H9 (cell line): Measurements from ENCODE around the gene AK9. TPM values are rescaled to one million over a fixed set of nuclear protein-coding genes. Genes with fewer than 3 reads are reported as not detected.

Experiments
- DNase-seq: peaks from one replicate; pipeline ENCODE4 v3.0.0-alpha.2; 2017
- H2AFZ ChIP-seq: one replicate; pipeline ENCODE4 v1.6.1; 2013; ENCODE audit warnings: mild to moderate bottlenecking, low read length, control low read depth, moderate library complexity
- H2AK5ac ChIP-seq: 2 replicates; pipeline ENCODE4 v1.6.1; 2013; ENCODE audit warnings: low read length, control low read depth, mixed read lengths; ENCODE audit not compliant: insufficient read length
- H2BK120ac ChIP-seq: one replicate; pipeline ENCODE4 v1.6.1; 2013; ENCODE audit warnings: low read depth, mild to moderate bottlenecking, low read length, control low read depth, inconsistent platforms; ENCODE audit not compliant: poor library complexity, severe bottlenecking
- H2BK12ac ChIP-seq: 2 replicates; pipeline ENCODE4 v1.6.1; 2013; ENCODE audit warnings: low read length, control low read depth, mixed read lengths, low read depth; ENCODE audit not compliant: insufficient read length
- H2BK15ac ChIP-seq: 2 replicates; pipeline ENCODE4 v1.6.1; 2013; ENCODE audit warnings: low read depth, low read length, control low read depth
- H2BK20ac ChIP-seq: one replicate; pipeline ENCODE4 v1.6.1; 2013; ENCODE audit warnings: low read depth, mild to moderate bottlenecking, low read length, control low read depth, inconsistent platforms; ENCODE audit not compliant: poor library complexity, severe bottlenecking
- H2BK5ac ChIP-seq: 2 replicates; pipeline ENCODE4 v1.6.1; 2013; ENCODE audit warnings: low read length, control low read depth, mixed read lengths; ENCODE audit not compliant: insufficient read length
- H3K14ac ChIP-seq: 2 replicates; pipeline ENCODE4 v1.6.1; 2013; ENCODE audit warnings: low read length, control low read depth; ENCODE audit not compliant: insufficient read depth
- H3K18ac ChIP-seq: 2 replicates; pipeline ENCODE4 v1.6.1; 2013; ENCODE audit warnings: low read depth, mild to moderate bottlenecking, mixed read lengths, low read length, control low read depth; ENCODE audit not compliant: insufficient read length
- H3K23ac ChIP-seq: 2 replicates; pipeline ENCODE4 v1.6.1; 2013; ENCODE audit warnings: low read length, control low read depth, mixed read lengths, low read depth; ENCODE audit not compliant: insufficient read length
- H3K23me2 ChIP-seq: 2 replicates; pipeline ENCODE4 v1.6.1; 2013; ENCODE audit warnings: low read depth, mild to moderate bottlenecking, mixed read lengths, low read length, control low read depth; ENCODE audit not compliant: insufficient read length, poor library complexity, severe bottlenecking
- H3K27ac ChIP-seq: 2 replicates; pipeline ENCODE4 v1.5.1; 2013; ENCODE audit warnings: low read length, control low read depth, mixed read lengths, low read depth; ENCODE audit not compliant: insufficient read length
- H3K27me3 ChIP-seq: 2 replicates; pipeline ENCODE4 v1.6.1; 2013; ENCODE audit warnings: low read length, control low read depth, inconsistent platforms; ENCODE audit not compliant: insufficient read depth
- H3K4ac ChIP-seq: 2 replicates; pipeline ENCODE4 v1.6.1; 2013; ENCODE audit warnings: low read depth, mild to moderate bottlenecking, control low read depth, inconsistent platforms, low read length, moderate library complexity
- H3K4me1 ChIP-seq: 2 replicates; pipeline ENCODE4 v1.6.1; 2013; ENCODE audit warnings: low read length, control low read depth, inconsistent platforms; ENCODE audit not compliant: insufficient read depth
- H3K4me2 ChIP-seq: 2 replicates; pipeline ENCODE4 v1.6.1; 2013; ENCODE audit warnings: low read length, control low read depth, mixed read lengths; ENCODE audit not compliant: insufficient read length, insufficient read depth
- H3K56ac ChIP-seq: 2 replicates; pipeline ENCODE4 v1.6.1; 2013; ENCODE audit warnings: low read depth, mild to moderate bottlenecking, mixed read lengths, low read length, control low read depth; ENCODE audit not compliant: insufficient read length
- H3K79me1 ChIP-seq: 2 replicates; pipeline ENCODE4 v1.6.1; 2013; ENCODE audit warnings: low read depth, mild to moderate bottlenecking, moderate library complexity, low read length, control low read depth, inconsistent platforms; ENCODE audit not compliant: insufficient read depth, poor library complexity, severe bottlenecking
- H3K79me2 ChIP-seq: 2 replicates; pipeline ENCODE4 v1.6.1; 2013; ENCODE audit warnings: low read length, control low read depth, inconsistent platforms; ENCODE audit not compliant: insufficient read depth
- H3K9ac ChIP-seq: 2 replicates; pipeline ENCODE4 v1.6.1; 2013; ENCODE audit warnings: low read length, control low read depth, mixed read lengths; ENCODE audit not compliant: insufficient read length; ENCODE audit errors: extremely low read depth
- H3K9me3 ChIP-seq: one replicate; pipeline ENCODE4 v1.6.1; 2013; ENCODE audit warnings: low read depth, low read length, inconsistent platforms; ENCODE audit not compliant: control insufficient read depth
- H3T11ph ChIP-seq: one replicate; pipeline ENCODE4 v1.6.1; 2013; ENCODE audit warnings: mild to moderate bottlenecking, low read length, control low read depth, inconsistent platforms
- H4K20me1 ChIP-seq: one replicate; pipeline ENCODE4 v1.6.1; 2013; ENCODE audit not compliant: control insufficient read depth, insufficient read length, insufficient read depth
- H4K5ac ChIP-seq: 2 replicates; pipeline ENCODE4 v1.6.1; 2013; ENCODE audit warnings: low read depth, mild to moderate bottlenecking, mixed read lengths, low read length, control low read depth; ENCODE audit not compliant: insufficient read length
- H4K8ac ChIP-seq: replicated peaks from 2 replicates; pipeline ENCODE4 v1.6.1; 2013; ENCODE audit warnings: low read length, control low read depth, mixed read lengths, low read depth; ENCODE audit not compliant: insufficient read length
- H4K91ac ChIP-seq: 2 replicates; pipeline ENCODE4 v1.6.1; 2013; ENCODE audit warnings: low read depth, mild to moderate bottlenecking, moderate library complexity, mixed read lengths, low read length, control low read depth; ENCODE audit not compliant: insufficient read length
- H3K27ac Mint-ChIP-seq, 3 experiments: 2 replicates in 2 of 3; 3 replicates in 1 of 3; pipeline ENCODE4 v1.8.0; 2020 to 2021; ENCODE audit warnings: mixed read lengths in 3 of 3, mild to moderate bottlenecking in 1 of 3, moderate library complexity in 1 of 3
- H3K27me3 Mint-ChIP-seq: 2 replicates; pipeline ENCODE4 v1.8.0; 2021; ENCODE audit warnings: low read depth, mild to moderate bottlenecking, moderate library complexity, mixed read lengths
- H3K36me3 Mint-ChIP-seq, 3 experiments: 2 replicates in 2 of 3; 3 replicates in 1 of 3; pipeline ENCODE4 v1.8.0; 2020 to 2021; ENCODE audit warnings: low read depth in 3 of 3, mixed read lengths in 3 of 3; ENCODE audit not compliant: insufficient read depth in 1 of 3
- H3K4me1 Mint-ChIP-seq, 2 experiments: 2 replicates each; pipeline ENCODE4 v1.8.0; 2020; ENCODE audit warnings: mixed read lengths in 2 of 2
- H3K4me3 Mint-ChIP-seq, 2 experiments: 2 replicates in 1 of 2; 3 replicates in 1 of 2; pipeline ENCODE4 v1.8.0; 2020 to 2021; ENCODE audit warnings: mild to moderate bottlenecking in 2 of 2, mixed read lengths in 2 of 2, moderate library complexity in 1 of 2
- H3K9me3 Mint-ChIP-seq, 2 experiments: 2 replicates in 1 of 2; 3 replicates in 1 of 2; pipeline ENCODE4 v1.8.0; 2020; ENCODE audit warnings: mild to moderate bottlenecking in 2 of 2, mixed read lengths in 2 of 2, moderate library complexity in 1 of 2
- WGBS: extraction: QIAGEN DNeasy Blood & Tissue Kit; methylation state at CpG from one replicate; pipeline ENCODE4 v1.1.7; 2013; ENCODE audit warnings: missing lambda C conversion rate, low lambda C conversion rate, mixed read lengths; ENCODE audit not compliant: insufficient read length; ENCODE audit errors: extremely low coverage; 5-methylcytosine and 5-hydroxymethylcytosine counted together
- total RNA-seq: library from RNA; stranded (reverse); gene quantifications from 2 replicates; pipeline ENCODE4 v1.2.1, GENCODE V29; 2021
- TF ChIP-seq, protein P1 (sequence below): fragments of 200-600 bp; sonication (generic); conservative IDR thresholded peaks from 3 replicates; pipeline ENCODE4 v1.8.0; 2021; ENCODE audit warnings: antibody characterized with exemption, mild to moderate bottlenecking

AK9 gene
- total RNA-seq, 1 experiment from 2014 or later, result 2.3 TPM

DNA sequence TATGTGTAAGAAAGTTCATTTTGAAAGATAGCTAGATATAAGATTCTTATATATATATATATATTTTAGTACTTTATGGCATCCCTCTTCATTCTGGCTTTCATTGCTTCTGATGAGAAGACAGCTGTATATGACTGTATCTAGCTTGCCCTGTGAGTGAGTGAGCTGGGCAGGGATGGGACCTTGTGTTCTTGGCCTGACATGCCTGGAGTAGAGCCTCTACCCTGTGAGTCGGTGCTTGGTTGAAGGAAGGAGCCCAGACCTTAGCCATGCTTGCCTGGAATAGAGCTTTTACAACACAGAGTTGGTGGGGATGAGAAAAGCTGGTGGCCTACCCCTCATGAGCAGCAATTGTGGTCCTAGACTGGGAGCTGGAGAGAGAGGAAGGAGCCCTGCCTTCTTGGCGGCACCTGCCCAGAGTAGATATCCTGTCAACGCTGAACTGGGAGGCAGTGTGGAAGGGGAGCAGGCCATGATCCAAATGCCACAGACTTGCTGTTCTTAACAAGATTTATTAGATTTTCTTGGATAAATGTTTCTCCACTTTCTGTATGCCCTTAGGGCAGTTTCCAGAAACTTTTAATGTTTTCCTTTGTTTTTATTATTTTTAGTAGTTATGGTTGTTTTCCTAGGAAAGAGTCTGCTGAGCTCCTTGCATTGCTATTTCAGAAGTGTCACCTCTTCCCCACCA, 31.7 kb upstream of the AK9 start:
- H3K27me3 ChIP-seq, result no peaks in the 10 kb centered on the region
- H4K91ac ChIP-seq, result no peak overlapping the region
- no peaks in the 10 kb centered on the region for H3K4me1 ChIP-seq
- WGBS, result no CpG with 5 or more reads among the region's 3 CpGs
- TF ChIP-seq, protein P1, sequence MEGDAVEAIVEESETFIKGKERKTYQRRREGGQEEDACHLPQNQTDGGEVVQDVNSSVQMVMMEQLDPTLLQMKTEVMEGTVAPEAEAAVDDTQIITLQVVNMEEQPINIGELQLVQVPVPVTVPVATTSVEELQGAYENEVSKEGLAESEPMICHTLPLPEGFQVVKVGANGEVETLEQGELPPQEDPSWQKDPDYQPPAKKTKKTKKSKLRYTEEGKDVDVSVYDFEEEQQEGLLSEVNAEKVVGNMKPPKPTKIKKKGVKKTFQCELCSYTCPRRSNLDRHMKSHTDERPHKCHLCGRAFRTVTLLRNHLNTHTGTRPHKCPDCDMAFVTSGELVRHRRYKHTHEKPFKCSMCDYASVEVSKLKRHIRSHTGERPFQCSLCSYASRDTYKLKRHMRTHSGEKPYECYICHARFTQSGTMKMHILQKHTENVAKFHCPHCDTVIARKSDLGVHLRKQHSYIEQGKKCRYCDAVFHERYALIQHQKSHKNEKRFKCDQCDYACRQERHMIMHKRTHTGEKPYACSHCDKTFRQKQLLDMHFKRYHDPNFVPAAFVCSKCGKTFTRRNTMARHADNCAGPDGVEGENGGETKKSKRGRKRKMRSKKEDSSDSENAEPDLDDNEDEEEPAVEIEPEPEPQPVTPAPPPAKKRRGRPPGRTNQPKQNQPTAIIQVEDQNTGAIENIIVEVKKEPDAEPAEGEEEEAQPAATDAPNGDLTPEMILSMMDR, result no peak
- no peak overlapping the region for H3K4me3 Mint-ChIP-seq
- H4K5ac ChIP-seq, result no peak overlapping the region
- no peaks in the 10 kb centered on the region for H3K79me1 ChIP-seq
- no peak overlapping the region for H2AFZ ChIP-seq
- no peaks in the 10 kb centered on the region for H3K23me2 ChIP-seq
- H4K20me1 ChIP-seq, result no peaks in the 10 kb centered on the region
- H3K4ac ChIP-seq, result no peak overlapping the region
- H2BK120ac ChIP-seq, result no peak overlapping the region
- H3K18ac ChIP-seq, result no peak overlapping the region
- no peaks in the 10 kb centered on the region for H3K9me3 ChIP-seq
- no peaks in the 10 kb centered on the region for H3K79me2 ChIP-seq
- no peak overlapping the region for H2BK5ac ChIP-seq
- H2BK15ac ChIP-seq, result no peak overlapping the region
- H3K9ac ChIP-seq, result no peak overlapping the region
- H2AK5ac ChIP-seq, result no peak overlapping the region
- no peak overlapping the region for H3K14ac ChIP-seq
- no peaks in the 10 kb centered on the region for H3K27me3 Mint-ChIP-seq
- H3K4me1 Mint-ChIP-seq, result peaks cover 5 to 12% of the 10 kb centered on the region in 2 experiments; a peak in 2 of 4 replicates
- H3K56ac ChIP-seq, result no peak overlapping the region
- DNase-seq, result no peak
- no peak overlapping the region for H3K23ac ChIP-seq
- H4K8ac ChIP-seq, result no peak overlapping the region
- H3K36me3 Mint-ChIP-seq, result peaks cover 11 to 32% (median 31%) of the 10 kb centered on the region in 3 experiments
- no peak overlapping the region for H2BK12ac ChIP-seq
- peaks cover 3 to 9% of the 10 kb centered on the region in 2 experiments for H3K9me3 Mint-ChIP-seq
- no peak overlapping the region for H3K27ac ChIP-seq
- H2BK20ac ChIP-seq, result no peak overlapping the region
- H3T11ph ChIP-seq, result no peak overlapping the region
- H3K27ac Mint-ChIP-seq, result peak overlapping the region in 1 of 3 experiments; percentile 21; a peak in 1 of 7 replicates
- H3K4me2 ChIP-seq, result no peak overlapping the region
